H1 (cell line): ENCODE results near the gene SCO1. TPM values are rescaled to one million over a fixed set of nuclear protein-coding genes. Genes with fewer than 3 reads are reported as not detected.

Experiments
- CBX8 ChIP-seq: fragments of 300-800, 300-1000 bp; sonication (generic); IDR thresholded peaks from 2 replicates; pipeline ENCODE4 v1.7.1; 2016; ENCODE audit warnings: low read depth, low read length, borderline replicate concordance
- SIX5 ChIP-seq: IDR thresholded peaks from 2 replicates; pipeline ENCODE4 v1.6.1; 2011; ENCODE audit warnings: mild to moderate bottlenecking, low read depth, low read length
- polyA plus RNA-seq, 7 experiments: library from polyadenylated mRNA; depleted of rRNA in 3 of 7; stranded (reverse) in 5 of 7; unstranded in 2 of 7; fragments of >200 nt in 5 of 7; fragments of 200-250 nt in 2 of 7; gene quantifications; 1 replicate in 5 of 7; 2 replicates in 1 of 7; 4 replicates in 1 of 7; pipeline versions ENCODE4 v1.2.1 to v1.2.3, GENCODE V29; 2011 to 2013; ENCODE audit warnings: missing spikeins in 2 of 7, mixed read lengths in 2 of 7
- total RNA-seq: library from RNA; stranded (reverse); fragmentation: NEBNext Ultra II Directional; extraction: Animal tissue kit (Norgen Biotek cat#: 25700); gene quantifications from 2 replicates; pipeline ENCODE4 v1.2.1, GENCODE V29; 2021

Gene SCO1
- total and polyA plus RNA-seq, 2 of the 8 experiments (the other 6 are each of a cell fraction or from before 2014, with no cell fraction given): 18.7 to 61.8 TPM

GRCh38 chr17:10666906-10667305 lies 30.4 kb downstream of the SCO1 start (continued):
- TF ChIP-seq CBX8 (no peak), SIX5 (no peak)
